Stimulated activated CD8-positive, alpha-beta memory T cell treated with anti-CD3 and anti-CD28 coated beads, Interleukin-15, amount 100 ng/mL, for 1 hour (primary cell): ENCODE results near the gene PMEPA1.

Experiments used
- DNase-seq: peaks from one replicate; pipeline ENCODE4 v3.0.0-alpha.2; 2020; ENCODE audit warnings: low read depth

The PMEPA1 gene, protein sequence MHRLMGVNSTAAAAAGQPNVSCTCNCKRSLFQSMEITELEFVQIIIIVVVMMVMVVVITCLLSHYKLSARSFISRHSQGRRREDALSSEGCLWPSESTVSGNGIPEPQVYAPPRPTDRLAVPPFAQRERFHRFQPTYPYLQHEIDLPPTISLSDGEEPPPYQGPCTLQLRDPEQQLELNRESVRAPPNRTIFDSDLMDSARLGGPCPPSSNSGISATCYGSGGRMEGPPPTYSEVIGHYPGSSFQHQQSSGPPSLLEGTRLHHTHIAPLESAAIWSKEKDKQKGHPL

GRCh38 chr20:57709823-57710799 is at the start of gene PMEPA1:
TSS of gene PMEPA1 (minus strand) at chr20:57710015. CDS start at chr20:57709582, 433 bp downstream.
- peak; percentile 80 for DNase-seq

- DNase-seq, result no peak
Measured at GRCh38 chr20:57757767-57758166, 48.0 kb upstream of the PMEPA1 start.

DNA sequence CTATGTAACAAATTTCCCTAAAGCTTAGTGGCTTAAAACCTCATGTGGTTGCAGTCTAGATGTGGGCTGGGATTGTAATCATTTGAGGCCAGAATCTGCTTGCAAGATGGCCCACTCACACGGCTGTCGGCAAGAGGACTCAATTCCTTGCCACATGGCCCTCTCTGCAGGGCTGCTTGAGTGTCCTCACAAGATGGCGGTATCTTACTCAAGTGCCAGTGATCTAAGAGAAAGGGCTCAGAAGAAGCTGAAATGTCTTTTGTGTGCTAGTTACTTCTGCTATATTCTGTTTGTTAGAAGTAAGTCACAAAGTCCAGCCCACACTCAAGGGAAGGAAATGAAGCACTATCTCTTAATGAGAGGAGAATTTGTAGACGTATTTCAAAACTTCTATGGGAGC is 47.1 kb upstream of the PMEPA1 start:
- no peak for DNase-seq

DNA sequence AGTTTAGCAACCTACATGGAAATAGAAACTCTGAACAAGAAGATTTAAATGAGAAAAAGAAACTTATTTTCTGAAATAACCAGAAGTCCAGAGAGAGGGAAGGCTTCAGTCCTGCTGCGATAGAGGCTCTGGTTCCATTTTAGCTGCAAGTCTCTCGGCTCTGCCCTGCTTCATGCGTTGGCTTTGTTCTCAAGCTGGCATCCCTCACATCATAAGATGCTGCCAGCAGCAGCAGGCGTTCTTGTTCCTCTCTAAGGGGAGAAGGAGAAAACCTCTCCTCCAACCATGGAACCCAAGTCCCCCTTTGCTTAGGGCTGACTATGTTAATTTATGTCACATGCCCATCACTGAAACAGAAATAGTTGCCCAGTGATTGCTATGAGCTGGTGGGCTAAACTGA is 46.4 kb upstream of the PMEPA1 start:
- no peak for DNase-seq

- no peak for DNase-seq
Measured at GRCh38 chr20:57755609-57756008, 45.8 kb upstream of the PMEPA1 start.

DNA sequence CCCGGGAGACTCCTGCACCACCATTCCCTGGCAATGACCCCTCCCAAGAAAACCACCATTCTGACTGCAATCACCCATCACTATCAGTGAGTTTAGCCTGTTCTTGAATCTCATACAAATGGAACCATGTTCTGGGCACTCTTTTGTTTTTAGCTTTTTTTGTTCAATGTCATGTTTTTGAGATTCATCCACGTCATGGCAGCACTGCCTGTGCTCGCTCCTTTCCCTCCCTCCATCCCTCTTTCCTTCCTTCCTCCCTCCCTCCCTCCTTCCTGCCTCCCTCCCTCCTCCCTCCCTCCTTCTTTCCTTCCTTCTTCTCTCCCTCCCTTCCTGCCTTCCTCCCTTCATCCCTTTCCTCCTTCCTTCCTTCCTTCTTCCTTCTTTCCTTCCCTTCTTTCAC is 44.4 kb upstream of the PMEPA1 start:
- DNase-seq, result no peak

DNA sequence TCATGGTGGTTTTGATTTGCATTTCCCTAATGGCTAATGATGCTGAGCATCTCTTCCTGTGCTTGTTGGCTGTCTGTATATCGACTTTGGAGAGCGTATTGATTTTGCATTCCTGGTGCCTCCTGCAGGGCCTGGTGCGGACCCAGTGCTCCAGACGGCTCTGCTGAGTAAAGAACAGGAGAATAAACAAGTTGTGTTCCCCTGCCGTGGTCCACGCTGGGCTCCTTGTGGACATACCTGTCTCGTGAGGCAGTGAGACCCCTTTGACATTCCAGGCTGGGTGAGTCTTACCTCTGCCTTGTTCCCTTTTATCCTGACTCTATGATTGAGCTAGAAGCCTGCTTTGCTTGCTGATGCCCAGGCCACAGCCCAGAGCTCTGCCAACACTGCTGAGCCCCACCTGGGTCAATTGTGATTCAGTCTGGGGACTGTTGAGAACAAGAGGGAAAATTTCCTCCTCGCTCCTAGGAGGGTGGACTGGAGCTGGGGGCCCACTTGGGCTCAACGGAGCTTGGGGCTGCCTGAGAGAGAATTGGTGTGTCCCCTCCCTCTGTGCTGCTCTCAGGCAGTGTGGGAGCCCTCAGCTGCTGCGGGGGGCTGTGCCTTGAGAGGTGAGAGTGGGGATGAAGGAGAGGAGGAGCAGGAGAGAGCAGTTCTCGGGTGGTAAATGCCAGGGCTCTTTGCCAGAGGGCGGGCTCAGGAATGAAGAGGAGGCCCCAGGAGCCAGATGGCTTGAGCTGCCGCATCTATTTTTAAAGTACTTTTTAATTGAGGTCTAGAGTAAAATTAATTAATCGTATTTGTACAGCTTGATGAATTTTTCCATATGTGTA is 43.7 kb upstream of the PMEPA1 start:
- DNase-seq, result no peak

GRCh38 chr20:57751411-57751810 is 41.6 kb upstream of the PMEPA1 start:
- DNase-seq, result no peak

GRCh38 chr20:57749869-57750268 is 40.1 kb upstream of the PMEPA1 start:
- no peak for DNase-seq

GRCh38 chr20:57749131-57749690 is 39.4 kb upstream of the PMEPA1 start:
- DNase-seq, result no peak

DNA sequence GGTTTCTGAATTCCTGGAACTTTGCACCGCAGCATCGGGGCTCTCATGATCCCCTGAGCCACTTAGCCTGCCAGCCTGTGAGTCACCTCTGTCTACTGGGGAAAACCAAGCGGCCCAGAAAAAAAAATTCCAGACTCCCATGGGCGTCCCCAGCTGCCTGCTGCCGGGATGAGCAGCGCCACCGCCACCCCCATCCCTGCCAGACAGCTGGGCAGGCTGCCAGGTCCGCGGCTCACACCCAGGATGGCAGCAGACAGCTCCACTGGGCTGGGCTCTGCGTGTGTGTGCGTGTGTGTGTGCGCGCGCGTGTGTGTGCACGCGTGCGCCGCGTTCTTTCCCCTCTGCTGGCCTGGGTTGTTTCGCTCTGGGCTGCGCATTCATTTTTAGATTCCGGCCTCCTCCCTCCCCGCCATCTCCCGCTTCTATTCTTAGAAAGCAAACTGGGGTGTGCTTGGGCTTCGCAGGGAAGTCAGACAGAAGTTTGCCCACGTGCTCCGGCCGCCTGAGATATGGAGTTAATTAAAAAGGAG is 38.9 kb upstream of the PMEPA1 start:
- no peak for DNase-seq

- no peak for DNase-seq
Measured at GRCh38 chr20:57747861-57748481, 38.2 kb upstream of the PMEPA1 start.

DNA sequence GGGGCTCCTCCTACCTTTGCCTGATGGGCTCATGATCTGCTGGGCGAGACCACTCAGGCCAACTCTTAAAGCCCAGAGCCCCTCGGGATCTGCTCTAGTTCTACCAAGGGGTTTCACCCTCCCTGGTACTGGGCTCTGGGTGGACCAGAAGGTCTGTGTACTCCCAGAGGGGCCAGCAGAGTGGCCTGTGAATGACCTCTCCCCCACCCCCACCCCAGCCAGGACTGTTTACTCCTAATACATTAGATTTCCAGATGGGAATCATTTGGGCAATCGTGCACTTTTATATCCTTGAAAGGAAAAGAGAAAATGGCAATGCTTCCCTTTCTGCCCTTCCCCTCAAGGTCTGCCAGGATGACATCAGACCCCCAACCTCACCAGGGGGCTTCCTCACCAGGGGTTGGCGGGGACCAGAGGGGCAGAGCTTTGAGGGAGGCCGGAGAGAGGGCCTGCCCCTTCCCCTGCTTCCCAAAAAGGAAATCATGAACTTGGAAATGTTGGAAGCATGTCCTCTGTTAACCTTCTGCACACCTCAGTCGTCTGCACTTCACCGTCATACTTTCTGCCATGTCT is 37.1 kb upstream of the PMEPA1 start:
- no peak for DNase-seq

DNA sequence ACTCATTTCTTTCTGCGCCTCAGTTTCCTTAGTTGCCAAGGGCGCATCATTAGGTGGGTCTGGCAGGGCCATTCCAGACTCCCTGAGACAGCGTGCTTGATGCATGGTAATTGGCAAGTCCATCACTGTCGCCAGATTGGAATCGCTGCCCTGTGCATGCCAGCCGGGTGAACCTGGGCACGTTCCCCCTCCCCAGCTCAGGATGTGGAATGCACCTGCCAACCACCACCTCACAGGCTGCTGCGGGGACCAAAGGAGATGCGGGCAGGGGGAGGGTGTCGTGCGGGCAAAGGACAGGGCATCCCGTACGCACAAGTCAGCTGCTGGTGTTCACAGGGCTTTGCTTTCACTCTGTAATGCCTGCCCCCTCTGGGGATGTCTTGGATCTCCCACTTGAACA is 36.4 kb upstream of the PMEPA1 start:
- DNase-seq, result no peak

DNA sequence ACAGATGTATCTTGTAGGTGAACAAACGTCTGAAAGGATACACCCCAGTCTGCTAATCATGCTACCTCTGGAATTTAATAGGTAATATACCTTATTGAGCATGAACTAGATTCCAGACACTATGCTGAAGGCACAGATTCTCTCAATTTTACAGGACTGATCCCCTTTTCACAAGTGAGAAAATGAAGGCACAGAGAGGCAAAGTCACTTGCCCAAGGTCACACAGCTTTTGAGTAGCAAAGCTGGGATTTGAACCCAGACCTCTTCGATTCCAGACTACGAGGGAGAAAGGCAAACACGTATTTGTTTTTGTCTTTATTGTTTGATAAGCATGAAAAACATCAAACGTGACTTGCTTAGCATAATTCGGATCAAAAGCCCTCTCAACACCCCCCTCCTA is 34.4 kb upstream of the PMEPA1 start:
- no peak for DNase-seq

DNA sequence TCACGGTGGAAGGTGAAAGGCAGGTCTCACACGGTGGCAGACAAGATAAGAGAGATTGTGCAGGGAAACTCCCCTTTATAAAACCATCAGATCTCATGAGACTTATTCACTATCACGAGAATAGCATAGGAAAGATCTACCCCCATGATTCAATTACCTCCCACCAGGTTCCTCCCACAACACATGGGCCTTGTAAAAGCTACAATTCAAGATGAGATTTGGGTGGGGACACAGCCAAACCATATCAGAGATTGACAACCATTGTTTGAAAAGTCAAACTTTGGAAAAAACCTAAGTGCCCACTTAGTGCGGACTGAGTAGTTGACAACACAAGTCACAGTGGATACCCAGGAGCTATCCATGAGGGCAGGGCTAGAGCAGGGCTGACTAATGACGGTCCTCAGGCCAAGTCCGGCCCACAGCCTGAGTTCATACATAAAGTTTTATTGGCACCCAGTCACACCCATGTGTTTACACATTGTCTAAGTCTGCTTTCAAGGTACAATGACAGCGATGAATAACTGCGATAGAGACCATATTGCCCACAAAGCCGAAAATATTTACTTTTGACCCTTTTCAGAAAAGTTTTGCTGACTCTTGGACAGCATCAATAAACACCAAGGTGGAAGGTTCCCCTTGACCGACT is 33.8 kb upstream of the PMEPA1 start:
- no peak for DNase-seq

DNA sequence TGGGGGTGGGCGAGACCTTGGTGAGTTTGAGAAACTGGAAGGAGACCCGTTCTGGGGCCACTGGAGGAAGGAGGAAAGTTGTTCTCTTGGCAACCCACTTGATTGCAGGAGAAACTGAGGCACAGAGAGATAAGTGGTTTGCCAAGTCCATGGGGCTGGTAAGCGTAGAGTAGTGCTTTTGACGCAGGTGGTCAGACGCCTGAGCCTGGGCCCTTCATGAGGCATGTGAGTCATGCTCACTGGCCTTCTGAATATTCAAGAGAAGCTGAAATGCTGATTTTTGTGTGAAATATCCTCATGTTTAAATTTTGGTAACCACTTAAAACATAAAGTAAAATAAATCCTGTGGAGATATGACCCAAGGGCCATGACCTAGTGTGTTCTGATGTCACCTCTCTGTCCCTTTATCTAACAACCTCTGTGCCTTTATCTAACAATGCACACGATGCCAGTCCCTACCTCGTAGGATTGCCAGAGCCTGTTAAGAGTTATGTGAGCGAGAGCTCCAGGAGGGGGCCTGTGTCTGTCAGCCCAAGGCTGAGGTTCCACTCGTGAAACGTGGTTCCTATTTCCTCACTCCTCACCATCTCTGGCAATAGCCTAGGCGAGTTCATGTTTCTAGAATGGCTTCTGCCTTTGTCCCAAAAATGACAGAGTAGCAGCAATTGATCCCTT is 32.8 kb upstream of the PMEPA1 start:
- DNase-seq, result no peak

GRCh38 chr20:57738484-57738883 is 28.7 kb upstream of the PMEPA1 start:
- DNase-seq, result no peak

DNA sequence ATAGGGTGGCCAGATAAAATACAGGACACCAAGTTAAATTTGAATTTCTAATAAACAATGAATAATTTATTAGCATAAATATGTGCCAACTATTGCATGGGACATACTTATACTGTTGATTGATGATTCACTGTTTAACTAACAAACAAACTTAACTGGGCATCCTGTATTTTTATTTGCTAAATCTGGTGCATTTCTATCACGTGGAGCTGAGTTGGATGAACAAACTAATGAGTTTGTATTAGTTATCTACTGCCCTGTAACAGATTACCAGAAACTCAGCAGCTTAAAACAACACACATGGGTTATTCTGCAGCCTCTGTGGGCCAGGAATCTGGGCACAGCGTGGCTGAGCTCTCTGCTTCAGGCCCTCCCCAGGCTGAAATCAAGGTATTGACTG is 28.2 kb upstream of the PMEPA1 start:
- no peak for DNase-seq

- DNase-seq, result no peak
Measured at GRCh38 chr20:57737349-57737748, 27.5 kb upstream of the PMEPA1 start.
